GM21515 (cell line): ENCODE data around the gene NFKBIA.
"Not testable (repeated sequence)": the region's sequence is repeated elsewhere in the genome, so short reads cannot be mapped to it uniquely, and the experiment has no call there.

Experiments used
- ATAC-seq: cut with Tn5 transposase; IDR thresholded peaks from one replicate; pipeline ENCODE4 v1.9.1; 2021; ENCODE audit not compliant: unreplicated experiment

NFKBIA gene

DNA sequence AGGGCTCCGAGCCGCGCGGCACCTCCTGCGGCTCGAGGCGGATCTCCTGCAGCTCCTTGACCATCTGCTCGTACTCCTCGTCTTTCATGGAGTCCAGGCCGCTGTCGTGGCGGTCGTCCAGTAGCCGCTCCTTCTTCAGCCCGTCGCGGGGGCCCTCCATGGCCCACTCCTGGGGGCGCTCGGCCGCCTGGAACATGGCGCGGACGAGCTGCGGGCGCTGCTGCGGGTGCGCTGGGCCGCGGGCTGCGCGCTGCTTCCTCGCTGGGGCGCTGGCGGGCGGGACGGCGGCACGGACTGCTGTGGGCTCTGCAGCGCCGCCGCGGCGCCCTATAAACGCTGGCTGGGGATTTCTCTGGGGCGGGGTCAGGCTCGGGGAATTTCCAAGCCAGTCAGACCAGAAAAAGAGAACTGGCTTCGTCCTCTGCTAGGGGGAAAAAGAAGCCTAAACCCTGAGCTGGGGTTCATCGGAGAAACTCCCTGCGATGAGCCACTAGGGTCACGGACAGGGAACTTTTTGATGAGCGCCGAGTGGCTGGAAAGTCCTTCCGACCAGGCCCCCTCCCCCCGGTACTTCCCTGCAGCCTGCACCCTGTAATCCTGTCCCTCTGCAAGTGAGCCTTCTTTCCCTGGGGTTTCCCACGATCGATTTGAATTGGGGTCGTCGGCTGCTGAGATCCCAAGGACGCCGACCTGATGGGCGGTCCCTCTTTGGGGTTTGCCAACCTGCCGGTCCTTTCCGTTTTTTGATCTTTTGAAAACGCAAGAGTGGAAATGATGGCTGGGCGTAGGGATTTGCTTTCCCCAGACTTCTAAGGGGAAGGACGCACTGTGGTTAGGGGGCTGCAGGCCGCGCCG, at the start of gene NFKBIA:
Gene NFKBIA (minus strand): TSS at position 301 of the 855 bp plus-strand sequence. CDS start 105 bp downstream, at position 196.
- ATAC-seq: peak; percentile 61

DNA sequence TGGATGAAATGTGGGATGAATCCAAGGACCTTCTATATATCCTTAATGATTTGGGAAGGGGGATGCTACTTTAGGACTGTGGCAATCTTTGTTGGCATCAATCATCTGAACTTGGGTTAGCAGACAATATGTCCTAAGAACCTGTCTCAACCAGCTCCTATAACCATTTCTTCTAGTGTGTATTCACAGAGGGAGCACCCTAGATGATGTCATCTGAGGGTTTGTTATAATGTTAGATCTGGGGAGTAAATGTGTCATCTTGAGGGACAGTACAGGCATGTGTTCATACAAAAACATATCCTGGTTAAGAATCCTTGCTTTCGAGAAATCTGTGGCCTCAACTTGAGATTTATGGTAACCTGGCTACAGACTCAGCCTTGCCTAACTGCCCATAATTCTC, 41.9 kb upstream of the NFKBIA start:
- ATAC-seq: no peak

DNA sequence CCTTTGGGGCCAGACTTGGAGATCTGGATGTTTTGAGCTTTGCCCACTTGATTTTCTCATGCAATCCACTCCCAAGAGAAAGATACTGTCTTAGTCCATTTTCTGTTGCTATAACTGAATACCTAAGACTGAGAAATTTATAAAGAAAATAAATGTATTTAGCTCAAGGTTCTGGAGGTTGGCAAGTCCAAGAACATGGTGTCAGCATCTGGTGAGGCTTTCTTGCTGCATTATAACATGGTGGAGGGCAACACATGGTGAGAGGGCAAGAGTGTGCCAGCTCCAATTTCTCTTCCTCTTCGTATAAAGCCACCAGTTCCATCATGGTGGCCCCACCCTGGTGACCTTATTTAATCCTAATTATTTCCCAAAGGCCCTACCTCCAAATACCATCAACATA, 39.6 kb upstream of the NFKBIA start:
- no peak for ATAC-seq

GRCh38 chr14:35441160-35441559, 36.6 kb upstream of the NFKBIA start:
- no peak for ATAC-seq

- ATAC-seq: no peak
Observed at GRCh38 chr14:35438910-35439713, 34.6 kb upstream of the NFKBIA start.

- not testable (repeated sequence) for ATAC-seq
Observed at GRCh38 chr14:35438492-35438891, 33.9 kb upstream of the NFKBIA start.

DNA sequence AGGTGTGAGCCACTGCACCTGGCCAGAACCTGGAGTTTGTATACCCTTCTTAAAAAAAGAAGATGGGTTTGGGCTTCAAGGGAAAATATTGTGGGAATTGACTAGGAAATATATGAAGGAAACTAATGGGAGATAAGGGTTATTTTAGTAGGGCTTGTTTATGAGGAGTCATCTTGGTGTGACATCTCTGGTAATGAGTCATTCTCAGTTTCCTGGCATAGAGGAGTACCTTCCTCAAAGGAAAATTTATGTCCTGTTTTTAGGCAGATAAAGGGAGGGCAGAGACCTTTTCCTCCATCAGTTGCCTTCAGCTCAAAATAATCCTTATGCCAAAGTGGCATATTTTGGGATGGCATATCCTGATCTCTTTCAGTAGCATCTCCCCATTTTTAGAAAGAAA, 30.6 kb upstream of the NFKBIA start:
- ATAC-seq: no peak

GRCh38 chr14:35433826-35434225, 29.3 kb upstream of the NFKBIA start:
- no peak for ATAC-seq

GRCh38 chr14:35430459-35431199, 26.1 kb upstream of the NFKBIA start:
- ATAC-seq: no peak

DNA sequence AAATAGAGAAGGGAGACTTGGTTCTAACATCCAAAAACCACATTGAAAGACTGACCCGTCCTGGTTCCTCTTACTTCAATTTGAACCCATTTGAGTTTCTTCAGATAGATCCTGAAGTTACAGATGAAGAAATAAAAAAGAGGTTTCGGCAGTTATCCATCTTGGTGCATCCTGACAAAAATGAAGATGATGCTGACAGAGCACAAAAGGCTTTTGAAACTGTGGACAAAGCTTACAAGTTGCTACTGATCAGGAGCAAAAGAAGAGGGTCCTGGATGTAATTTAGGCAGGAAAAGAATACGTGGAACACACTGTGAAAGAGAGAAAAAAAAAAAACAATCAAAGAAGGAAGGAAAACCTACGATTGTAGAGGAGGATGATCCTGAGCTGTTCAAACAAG, 25.4 kb upstream of the NFKBIA start:
- no peak for ATAC-seq

DNA sequence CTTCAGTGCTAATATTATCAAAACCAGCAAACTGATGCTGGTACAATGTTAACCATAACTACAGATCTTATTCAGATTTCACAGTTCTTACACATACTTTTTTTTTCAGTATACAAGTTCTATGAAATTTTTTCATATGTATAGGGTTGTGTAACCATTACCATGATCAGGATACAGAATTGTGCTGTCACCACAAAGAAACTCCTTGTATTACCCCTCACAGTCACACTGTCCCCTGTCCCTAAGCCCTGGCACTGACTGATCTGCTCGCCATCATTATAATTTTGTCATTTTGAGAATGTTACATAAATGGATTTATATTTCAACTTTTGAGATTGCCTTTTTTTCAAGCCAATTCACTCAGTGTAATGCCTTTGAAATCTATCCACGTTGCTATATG, 21.3 kb upstream of the NFKBIA start:
- no peak for ATAC-seq

DNA sequence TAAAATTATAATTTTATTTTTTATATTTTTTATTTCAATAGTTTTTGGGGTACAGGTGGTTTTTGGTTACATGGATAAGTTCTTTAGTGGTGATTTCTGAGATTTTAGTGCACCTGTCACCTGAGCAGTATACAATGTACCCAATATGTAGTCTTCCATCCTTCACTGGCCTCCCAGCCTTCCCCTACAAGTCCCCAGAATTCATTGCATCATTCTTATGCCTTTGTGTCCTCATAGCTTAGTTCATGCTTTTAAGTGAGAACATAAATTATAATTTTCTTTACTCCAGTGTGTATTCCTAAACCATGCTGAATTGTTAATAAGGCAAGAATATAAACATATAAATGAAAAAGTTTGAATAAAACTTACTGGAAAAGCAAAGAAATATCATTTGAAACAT, 19.1 kb upstream of the NFKBIA start:
- no peak for ATAC-seq

DNA sequence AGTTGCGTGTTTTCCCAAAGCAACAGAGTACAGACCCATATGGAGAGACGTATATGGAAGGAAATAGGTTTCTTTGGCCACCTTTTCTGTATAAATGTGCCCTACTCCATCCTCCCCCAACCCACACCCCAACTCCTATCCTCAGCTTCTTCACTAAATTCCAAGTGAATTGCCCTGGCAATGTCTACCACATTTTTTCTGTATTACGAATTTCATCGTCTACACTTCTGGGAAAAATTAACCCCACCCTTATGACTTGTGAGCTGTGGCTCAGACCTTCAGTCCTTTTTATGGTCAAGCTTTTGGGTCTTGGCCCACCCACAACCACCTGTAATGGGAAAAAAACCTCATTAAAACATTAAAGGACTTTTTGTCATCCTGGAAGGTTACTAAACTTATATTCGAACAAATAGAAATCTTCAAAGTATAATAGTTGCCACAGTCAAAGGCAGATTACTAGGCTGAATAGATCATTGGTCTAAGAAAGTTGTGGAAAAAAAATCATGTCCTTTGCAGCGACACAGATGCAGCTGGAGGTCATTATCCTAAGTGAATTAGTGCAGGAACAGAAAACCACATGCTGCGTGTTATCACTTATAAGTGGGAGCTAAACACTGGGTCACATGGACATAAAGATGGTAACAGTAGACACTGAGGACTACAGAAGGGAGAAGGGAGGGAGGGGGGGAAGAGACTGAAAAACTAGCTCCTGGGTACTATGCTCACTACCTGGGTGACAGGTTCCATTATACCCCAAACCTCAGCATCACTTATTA, 15.7 kb upstream of the NFKBIA start:
- ATAC-seq: no peak

- no peak for ATAC-seq
Observed at GRCh38 chr14:35419429-35419841, 14.9 kb upstream of the NFKBIA start.

DNA sequence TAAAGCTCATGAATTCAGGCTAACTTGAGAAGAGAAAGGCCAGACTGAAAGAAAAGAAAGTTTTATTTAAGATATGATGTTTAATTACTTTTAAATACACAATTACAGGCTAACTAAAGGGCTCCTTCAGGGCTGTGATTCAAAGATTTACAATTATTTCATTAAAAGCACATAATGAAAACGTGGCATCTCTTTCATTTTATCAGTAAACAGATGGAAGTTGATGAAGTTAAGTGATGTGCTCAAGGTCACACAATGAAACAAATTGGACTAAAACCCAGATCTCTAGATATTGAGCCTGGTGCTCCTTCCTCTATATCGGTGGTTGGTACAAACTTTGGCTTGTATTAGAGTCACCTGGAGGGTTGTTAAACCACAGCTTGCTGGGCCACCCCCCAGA, 13.5 kb upstream of the NFKBIA start:
- no peak for ATAC-seq

DNA sequence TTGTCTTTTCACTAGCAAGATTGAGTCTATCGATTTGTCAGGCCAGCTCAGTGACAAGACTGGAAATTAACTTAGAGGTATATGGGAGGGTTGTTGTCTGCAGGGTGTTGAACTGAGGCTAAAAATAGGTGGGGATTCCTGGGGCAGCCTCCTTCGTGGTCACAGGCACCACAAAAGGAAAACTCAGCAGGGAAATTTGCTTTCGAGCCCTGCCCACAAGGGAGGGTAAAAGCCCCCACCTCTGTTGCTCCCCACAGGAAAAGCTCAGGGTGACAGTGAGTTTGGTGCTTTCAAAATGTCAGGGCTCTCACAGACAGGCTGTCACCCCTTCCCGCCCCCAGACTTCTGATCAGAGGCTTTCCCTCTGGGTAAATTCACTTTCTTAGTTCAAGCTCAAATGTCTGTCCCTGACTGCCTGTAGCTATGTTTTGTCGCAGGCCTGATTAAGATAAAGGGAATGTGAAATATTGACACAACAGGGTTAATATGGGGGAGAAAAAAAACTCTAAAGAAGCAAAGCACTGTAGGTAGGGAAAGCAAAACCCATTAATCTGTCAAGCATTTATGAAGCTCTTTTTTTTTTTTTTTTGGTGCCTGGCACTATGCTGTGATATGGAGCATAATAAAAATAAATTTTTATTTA, 11.7 kb upstream of the NFKBIA start:
- peak; percentile 47 for ATAC-seq

GRCh38 chr14:35414365-35414764, 9.8 kb upstream of the NFKBIA start:
- ATAC-seq: no peak

DNA sequence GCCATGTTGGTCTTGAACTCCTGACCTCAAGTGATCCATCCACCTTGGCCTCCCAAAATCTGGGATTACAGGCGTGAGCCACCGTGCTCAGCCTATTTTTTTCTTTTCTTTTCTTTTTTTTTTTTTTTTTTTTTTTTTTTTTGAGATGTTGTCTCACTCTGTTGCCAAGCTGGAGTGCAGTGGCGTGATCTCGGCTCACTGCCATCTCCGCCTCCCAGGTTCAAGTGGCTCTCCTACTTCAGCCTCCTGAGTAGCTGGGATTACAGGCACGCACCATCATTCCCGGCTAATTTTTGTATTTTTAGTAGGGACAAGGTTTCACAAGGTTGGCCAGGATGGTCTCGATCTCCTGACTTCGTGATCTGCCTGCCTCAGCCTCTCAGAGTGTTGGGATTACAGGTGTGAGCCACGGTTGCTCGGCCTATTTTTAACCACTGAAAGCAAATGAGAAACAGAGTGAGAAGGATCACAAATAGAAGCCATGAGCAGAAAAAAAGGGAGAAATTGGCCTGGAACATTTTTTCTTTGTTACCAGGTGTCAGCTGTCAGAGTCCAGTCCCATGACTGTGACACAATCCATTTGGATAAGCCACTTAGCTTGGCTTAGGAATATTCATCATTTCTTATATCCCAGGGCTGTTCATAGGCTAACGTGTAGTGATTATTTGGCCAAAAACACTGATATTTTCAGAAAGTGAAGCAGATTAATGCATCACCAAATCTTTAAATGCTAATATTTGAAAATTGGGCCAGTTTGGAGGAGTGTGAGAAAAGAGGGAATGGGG, 7.9 kb upstream of the NFKBIA start:
- no peak for ATAC-seq

DNA sequence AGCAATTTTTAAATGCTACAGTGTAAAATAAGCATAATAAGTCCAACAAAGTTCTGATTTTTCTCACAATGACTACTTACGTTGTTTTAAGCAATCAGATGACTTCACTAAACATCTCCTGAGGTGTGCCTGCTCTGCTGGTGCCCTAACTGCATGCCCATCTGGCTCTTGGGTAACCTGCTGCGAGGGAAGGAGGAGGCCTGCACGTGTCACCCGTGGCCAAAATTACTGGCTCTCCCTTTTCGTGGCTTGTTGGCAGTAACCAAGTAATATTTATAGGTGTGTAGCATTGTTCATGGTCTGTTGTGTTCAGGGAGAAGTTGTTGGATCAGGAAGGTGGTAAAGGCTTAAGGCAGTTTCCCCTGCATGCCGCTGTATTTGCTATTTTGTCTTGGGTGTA, 6.3 kb upstream of the NFKBIA start:
- no peak for ATAC-seq
